Pulmonary artery endothelial cell (primary cell): Measurements from ENCODE around the gene CLTCL1. TPM values are rescaled to one million over a fixed set of nuclear protein-coding genes. Genes with fewer than 3 reads are reported as not detected.
"Not testable (repeated sequence)": the region's sequence is repeated elsewhere in the genome, so short reads cannot be mapped to it uniquely, and the experiment has no call there.

Source experiments
- DNase-seq: peaks from one replicate; pipeline ENCODE4 v3.0.0-alpha.2; 2011; ENCODE audit warnings: low read depth, low spot score
- total RNA-seq: library from RNA; depleted of rRNA; stranded (reverse); fragments of >200 nt; gene quantifications from 2 replicates; pipeline ENCODE4 v1.2.3, GENCODE V29; 2014

Gene CLTCL1
- 4.4 and 6.2 TPM in 2 replicates for total RNA-seq

DNA sequence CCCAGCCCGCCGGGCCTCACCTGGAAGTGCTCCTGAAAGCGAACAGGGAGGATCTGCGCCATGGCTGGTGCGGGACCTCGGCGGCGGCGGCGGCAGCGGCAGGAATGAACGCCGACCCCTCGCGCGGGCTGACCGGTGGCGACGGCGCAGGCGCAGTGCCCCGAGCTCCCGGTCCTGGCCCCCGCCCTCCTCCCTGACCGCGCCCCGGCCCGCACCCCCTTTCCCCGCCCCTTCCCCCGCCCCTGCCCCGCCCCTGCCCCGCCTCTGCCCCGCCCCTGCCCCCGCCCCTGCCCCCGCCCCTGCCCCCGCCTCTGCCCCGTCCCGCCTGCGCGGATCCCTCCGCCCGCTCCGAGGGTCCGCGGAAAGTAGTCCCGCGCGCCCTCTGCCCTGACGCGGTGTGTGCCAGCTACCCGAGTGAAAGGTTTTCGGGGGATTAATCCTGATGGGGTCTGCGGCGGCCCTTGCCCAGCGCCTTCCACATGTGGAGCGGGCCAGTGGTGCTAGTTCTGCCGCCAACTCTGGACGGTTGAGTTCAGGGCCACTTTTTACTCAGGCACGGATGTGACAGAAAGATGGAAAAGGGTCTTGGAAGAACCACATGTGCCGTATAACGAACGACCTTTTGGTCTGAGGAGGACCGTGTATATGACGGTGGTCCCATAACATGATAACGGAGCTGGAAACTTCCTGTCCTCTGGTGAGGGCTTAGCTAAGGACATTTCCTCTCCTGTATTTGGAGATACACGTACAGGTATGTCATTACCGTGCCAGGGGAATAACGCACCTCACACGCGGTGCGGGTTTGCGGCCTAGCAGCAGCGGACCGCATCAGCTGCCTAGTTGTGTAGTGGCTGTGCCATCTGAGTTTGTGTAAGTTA lies at the start of gene CLTCL1:
CLTCL1 (minus strand) TSS at position 140 of the 878 bp plus-strand sequence; CDS start at position 62, 78 bp downstream.
- peak; percentile 17 for DNase-seq

DNA sequence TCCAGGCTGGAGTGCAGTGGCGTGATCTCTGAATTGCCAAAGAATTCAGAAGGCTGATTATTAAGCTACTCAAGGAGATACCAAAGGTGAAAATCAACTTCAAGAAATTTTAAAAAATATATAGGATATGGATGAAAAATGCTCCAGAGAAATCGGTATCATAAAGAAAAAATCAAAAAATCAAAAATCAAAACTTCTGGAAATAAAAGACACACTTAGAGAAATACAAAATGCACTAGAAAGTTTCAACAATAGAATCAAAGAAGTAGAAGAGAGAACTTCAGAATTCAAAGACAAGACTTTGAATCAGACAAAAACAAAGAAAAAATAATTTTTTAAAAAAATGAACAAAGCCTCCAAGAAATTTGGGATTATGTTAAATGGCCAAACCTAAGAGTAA lies 45.6 kb upstream of the CLTCL1 start:
- DNase-seq: no peak

DNA sequence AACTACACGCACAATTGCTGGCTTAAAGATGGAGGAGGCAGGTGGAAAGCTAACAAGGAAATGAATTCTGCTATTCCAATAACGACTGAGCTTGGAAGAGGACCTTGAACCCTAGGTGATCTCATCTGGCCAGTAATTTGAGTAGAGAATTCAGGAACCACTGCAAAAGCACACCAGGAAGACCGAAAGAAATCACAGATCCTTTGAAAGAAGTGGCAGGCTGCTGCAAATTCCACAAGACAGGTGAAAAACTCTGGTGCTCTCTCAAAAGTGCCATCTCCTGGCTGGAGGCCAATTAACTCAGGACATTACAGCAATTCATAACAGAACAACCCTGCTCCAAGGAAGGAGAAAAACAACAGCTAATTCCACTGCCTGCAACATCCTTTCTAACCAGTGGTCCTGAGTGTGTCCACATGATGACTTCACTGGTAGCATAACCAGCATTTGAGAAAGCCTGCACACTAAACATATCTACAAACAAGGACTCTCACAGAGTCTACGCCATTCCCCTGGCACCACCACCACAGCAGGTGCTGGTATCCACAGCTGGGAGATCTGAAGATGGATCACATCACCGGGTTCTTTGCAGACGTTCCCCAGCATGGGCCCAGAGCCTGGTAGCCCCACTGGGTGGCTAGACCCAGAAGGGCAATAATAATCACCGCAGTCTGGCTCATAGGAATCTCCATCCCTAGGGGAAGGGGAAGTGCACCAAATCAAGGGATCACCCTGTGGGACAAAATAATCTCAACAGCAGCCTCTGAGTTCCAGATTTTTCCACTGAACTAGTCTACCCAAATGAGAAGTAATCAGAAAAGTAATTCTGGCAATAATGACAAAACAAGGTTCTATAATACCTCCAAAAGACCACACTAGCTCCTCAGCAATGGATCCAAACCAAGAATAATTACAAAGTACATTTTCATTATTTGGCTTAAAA lies 44.9 kb upstream of the CLTCL1 start:
- DNase-seq: no peak

DNA sequence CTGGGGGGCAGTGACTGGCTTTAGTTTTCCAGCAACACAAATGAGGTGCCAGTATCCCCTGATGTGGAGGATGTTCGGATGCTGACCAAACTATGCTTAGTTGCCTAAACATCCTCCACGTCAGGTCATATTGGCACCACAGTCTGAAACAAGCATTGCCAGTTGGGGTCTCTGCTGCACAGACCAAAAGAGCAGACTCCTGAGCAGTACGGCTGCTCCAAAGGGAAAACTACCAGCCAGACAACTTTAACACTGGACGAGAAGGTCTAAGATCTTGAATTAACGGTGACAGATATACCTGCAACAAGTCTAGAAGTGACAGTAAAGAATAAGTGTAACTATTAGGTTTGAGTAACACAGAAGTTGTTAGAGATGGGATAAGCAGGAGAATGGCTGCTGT lies 40.5 kb upstream of the CLTCL1 start:
- DNase-seq: no peak

DNA sequence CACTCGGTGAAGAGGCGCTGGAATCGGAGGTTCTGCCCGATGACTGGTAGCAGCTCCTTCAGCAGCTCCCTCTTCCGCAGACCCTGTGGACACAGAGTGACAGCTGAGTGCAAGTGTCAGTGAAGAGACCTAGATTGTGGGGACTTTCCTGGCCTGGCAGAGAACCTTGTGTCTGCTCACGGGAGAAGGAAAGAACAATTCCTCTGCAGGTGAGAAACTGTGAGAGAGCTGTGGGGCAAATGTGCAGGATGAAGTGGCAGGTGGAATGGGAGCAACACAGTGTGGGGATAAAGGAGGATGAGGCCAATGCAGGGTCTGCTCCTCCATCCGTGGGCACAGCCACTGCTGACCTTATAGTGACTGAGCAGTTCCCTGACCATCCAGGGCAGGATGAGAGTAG lies 40.0 kb upstream of the CLTCL1 start:
- DNase-seq: no peak

DNA sequence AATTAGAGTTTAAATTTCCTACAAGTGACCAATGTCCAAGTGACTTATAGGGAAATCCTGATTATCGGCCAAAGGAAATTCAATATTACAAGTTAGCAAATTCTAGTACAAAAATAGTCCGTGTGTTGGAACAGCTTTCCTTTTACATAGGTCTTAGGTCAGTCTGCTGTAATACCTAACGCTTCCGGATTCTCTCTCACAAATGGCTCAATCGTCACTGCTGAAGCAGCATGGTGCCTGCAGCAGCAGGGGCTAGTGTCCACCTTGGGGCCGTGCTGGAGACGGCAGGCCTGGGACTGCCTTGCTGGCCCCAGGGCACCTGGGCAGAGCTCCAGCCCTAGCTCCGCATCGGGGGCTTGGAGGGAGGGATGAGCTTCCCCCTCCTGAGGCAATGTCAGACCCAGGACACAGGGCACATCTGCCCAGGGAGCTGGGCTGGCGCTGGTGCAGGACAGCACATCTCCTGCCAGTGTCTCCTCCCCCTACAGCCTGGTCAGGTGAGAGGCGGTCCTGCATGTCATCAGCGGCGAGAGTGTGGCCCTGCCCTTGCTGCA lies 39.4 kb upstream of the CLTCL1 start:
- DNase-seq: no peak

DNA sequence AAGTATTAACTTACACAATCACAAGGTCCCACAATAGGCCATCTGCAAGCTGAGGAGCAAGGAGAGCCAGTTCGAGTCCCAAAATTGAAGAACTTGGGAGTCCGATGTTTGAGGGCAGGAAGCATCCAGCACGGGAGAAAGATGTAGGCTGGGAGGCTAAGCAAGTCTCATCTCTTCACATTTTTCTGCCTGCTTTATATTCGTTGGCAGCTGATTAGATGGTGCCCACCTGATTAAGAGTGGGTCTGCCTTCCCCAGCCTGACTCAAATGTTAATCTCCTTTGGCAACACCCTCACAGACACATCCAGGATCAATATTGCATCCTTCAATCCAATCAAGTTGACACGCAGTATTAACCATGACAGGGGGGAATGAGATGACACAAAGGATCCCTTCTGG lies 38.7 kb upstream of the CLTCL1 start:
- DNase-seq: not testable (repeated sequence)

DNA sequence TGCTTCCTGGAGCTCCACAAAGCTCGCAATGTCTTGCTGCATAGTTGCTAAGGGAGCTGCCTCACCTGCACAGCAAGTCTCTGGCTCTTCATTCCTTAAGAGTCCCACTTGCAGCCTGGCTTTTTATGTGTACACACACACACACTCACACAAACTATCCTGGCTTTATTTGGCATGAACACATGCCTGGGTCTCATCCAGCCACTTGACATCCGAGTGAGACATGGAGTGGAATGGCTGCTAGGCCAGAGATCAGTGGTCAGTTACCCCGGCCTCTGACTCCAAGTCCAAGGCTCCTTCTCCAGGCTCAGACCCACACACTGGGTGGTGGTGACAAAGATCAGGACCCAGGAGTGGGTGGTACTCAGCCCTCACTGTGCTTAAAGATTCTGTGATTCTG lies 37.9 kb upstream of the CLTCL1 start:
- DNase-seq: no peak

DNA sequence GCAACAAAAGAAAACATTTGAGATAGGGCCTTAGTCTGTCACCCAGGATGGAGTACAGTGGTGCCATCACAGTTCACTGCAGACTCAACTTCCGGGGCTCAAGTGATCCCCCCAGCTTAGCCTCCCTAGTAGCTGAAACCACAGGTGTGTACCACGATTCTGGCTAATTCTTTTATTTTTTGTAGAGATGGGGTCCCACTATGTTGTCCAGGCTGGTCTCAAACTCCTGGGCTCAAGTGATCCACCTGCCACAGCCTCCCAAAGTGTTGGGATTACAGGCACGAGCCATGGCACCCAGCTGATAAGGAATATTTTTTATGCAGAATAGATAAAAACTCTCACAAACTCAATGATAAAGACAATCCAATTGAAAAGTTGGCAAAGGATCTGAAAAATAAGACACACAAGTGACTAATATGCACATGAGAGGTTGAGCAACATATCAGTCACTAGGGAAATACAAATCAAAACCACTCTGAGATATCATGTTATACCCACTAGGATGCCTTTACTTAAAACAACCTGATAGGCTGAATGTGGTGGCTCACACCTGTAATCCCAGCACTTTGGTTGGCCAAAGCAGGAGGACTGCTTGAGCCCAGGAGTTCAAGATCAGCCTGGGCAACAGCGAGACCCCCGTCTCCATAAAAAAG lies 33.9 kb upstream of the CLTCL1 start:
- no peak for DNase-seq

DNA sequence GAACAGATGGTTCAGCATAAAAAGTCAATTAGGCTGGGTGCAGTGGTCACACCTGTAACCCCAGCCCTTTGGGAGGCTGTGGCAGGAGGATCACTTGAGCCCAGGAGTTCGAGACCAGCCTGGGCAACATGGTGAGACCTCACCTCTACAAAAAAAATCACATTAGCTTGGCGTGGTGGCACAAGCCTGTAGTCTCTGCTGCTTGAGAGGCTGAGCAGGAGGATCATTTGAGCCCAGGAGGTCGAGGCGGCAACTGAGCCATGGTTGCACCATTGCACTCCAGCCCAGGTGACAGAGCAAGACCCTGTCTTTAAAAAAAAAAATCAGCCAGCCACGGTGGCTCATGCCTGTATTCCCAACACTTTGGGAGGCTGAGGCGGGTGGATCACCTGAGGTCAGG lies 31.9 kb upstream of the CLTCL1 start:
- not testable (repeated sequence) for DNase-seq

DNA sequence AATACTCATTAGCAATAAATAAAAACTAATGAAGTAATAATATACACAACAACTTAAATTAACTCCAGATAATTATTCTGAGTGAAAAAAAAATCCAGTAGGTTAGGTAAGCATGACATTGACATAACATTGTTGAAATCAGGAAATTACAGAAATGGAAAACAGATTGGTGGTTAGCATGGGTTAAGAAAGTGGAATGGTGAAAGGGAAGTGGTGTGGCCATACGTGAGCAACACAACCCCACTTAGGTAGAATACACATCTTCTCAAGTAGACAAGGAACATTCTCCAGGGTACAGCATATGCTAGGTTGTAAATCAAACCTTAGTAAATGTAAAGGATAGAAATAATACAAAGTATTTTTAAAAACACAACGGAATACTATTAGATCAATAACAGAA lies 30.2 kb upstream of the CLTCL1 start:
- DNase-seq: no peak

DNA sequence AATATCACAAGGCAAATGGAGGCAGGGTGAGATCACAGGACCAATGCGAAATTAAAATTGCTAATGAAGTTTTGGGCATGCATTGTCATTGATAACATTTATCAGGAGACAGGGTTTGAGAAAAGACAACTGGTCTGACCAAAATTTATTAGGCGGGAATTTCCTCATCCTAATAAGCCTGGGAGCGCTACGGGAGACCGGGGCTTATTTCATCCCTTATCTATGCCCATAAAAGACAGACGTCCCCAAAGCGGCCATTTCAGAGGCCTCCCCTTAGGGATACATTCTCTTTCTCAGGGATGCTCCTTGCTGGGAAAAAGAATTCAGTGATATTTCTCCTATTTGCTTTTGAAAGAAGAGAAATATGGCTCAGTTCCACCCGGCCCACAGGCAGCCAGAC lies 28.6 kb upstream of the CLTCL1 start:
- not testable (repeated sequence) for DNase-seq

DNA sequence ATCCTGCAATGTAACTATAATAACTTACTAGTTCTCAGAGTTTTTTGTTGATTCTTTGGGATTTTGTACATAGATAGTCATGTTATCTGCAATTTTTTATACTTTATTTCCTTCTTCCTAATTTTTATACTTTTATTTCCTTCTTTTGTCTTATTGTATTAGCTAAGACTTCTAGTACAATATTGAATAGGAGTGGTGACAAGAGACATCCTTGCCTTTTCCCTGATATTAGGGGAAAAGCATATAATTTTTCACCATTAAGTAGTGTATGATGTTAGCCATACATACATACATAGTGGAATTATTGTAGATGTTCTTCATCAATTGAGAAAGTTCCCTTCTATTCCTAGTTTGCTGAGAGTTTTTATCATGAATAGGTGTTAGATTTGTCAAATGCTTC lies 27.8 kb upstream of the CLTCL1 start:
- DNase-seq: no peak

DNA sequence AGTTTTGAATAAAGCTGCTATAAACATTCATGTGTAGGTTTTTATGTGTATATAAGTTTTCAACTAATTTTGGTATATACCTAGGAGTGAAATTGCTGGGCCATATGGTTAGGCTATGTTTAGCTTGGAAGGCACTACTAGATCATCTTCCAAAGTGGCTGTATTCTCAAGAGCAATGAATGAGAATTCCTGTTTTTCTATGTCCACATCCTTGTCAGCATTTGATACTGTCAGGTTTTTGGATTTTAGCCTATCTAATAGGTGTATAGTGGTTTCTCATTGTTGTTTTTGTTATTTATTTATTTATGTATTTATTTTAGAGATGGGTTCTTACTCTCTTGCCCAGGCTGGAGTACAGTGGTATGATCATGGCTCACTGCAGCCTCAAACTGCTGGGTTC lies 26.3 kb upstream of the CLTCL1 start:
- DNase-seq: no peak

DNA sequence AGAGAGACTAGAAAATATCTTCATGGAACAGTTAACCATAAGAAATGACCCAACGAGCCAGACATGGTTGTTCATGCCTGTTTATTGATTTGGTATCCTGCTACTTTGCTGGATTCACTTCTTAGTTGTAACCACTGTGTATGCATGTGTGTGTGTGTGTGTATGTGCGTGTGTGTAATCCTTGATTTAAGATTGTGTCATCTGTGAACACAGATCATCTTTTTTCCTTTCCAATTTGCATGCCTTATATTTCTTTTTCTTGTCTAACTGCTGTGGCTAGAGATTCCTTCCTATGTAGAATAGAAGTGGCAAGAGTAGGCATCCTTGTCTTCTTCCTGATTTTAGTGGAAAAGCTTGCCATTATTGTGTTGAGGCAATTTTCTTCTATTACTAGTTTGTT lies 16.4 kb upstream of the CLTCL1 start:
- no peak for DNase-seq

DNA sequence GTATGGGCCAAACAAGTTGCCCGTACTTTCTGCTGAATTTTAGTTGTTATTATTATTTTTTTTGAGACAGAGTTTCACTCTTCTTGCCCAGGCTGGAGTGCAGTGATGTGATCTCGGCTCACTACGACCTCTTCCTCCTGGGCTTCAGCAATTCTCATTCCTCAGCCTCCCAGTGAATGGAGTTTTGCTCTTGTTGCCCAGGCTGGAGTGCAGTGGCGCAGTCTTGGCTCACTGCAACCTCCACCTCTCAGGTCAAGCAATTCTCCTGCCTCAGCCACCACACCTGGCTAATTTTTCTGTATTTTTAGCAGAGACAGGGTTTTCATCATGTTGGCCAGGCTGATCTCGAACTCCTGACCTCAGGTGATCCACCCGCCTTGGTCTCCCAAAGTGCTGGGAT lies 15.0 kb upstream of the CLTCL1 start:
- DNase-seq: not testable (repeated sequence)

DNA sequence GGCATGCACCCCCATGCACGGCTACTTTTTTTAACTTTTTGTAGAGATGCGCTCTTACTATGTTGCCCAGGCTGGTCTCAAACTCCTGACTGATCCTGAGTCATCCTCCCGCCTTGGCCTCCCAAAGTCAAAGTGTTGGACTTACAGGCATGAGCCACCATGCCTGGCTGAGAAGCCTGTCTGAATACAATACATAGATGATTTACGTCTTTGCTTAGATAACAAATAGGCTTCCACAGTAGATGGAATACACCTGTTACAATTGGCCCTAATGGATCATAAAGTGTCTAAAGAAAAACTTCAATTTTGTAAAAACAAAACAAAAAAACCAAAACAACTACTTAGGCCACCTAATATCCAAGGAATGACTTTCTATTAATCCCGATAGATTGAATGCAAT lies 13.0 kb upstream of the CLTCL1 start:
- DNase-seq: no peak

DNA sequence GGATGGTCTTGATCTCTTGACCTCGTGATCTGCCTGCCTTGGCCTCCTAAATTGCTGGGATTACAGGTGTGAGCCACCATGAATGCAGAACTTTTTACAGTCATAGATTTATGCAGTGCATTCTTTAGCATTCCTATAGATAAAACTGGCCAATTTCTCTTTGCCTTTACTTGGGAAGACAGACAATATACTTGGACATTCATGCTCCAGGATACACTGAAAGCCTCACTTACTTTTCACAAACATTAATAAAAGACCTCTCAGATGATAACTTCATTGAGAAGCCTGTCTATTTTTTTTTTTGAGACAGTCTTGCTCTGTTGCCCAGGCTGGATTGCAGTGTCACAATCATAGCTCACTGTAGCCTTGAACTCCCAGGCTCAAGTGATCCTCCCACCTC lies 12.3 kb upstream of the CLTCL1 start:
- DNase-seq: no peak

DNA sequence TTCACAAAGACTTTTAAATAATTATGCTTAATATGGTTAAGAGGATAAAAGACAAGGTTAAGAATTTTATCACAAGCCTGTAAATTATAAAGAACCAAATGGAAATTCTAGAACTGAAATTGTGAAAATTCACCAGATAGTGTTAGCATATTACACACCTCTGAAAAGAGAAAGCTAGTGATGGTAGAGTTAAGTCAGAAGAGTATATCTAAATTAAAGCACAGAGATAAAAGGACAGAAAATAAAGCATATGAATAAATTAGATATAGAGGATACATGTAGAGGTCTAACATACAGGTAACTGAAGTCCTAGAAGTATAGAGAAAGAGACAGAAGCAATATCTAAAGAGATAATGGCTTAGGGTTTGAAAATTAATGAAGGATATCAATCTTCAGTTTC lies 4.2 kb upstream of the CLTCL1 start:
- DNase-seq: no peak

DNA sequence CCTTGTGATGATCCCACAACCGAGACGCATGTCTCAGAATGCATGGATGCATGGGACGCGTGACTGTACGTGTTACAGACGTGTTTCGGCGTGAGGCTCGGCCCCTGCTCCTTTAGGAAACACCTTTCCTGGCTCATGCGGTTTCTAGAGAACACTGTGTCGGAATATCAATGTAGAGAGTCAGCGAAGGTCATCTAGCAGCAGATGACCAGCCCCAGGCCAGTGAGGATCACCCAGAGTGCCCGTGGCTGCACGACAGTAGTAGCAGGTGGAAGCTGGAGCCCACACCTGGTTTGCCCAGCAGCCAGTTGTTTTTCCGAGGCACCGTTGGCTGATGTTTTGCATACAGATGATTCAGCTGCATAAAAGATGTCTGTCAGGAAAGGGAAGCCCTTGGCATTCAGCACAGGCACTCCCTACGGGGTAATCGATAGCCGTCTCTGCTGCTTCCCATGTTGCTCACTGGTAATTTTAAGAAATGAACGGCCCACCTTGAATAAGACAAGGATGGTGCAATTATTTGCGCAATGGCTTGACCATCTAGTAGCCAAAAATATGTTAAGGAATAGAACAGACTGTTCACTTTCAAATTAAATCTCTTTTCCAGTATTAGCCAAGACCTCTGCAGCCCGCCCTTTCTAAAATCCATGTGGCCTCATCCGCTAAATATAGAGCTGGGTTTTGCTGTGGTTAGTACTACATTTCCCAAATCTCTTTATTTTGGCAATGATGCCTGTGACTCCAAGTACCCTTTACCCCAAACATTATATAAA lies 1.1 kb upstream of the CLTCL1 start:
- DNase-seq: no peak

DNA sequence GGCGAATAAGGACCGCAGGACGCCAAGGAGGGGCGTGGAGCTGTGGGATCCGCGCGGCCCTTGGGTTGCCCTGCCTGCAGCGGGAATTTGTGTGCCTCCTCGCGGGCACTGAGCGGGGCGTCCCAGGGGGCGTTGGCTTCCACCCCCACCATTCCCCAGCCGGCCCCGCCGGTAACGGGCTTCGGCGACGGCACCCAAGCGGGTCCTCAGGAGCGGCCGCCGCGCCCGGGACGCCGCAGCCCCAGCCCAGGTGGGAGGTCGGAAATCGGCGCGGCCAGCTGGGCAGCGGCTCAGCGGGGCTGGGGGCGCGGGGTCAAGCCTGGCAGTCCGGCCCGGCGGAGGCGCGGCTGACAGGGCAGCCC lies 320 bp downstream of the CLTCL1 start:
- no peak for DNase-seq
